ENCODE results near the gene C16orf82. TPM values are rescaled to one million over a fixed set of nuclear protein-coding genes. Genes with fewer than 3 reads are reported as not detected.

C16orf82 gene
- total RNA-seq: not detected

GRCh38 chr16:27066668-27067537 lies at the start of gene C16orf82:
Gene C16orf82, plus strand, starts transcription at chr16:27066927.
- 28 to 29% methylated on average over 7 to 22 of the region's 22 CpGs for WGBS, 2 donors
- no peak for DNase-seq
- ATAC-seq: no peak

DNA sequence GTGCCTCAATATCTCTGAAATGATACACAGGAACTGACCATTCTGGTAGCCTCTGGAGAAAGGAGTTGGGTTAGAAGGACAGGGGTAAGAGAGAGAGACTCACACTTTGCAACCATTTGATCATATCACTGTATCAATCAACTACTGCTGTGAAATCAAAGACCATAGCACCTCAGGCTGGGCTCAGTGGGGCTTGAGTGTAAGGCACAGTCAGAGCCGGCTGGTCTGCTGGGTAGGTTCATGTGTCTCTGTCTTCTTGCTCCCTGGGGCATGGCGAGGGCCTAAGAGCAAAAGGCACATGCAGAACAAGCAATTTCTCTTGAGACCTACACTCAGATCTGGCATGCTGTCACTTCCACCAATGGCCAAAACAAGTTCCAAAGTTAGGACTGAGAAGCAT lies 46.7 kb upstream of the C16orf82 start:
- WGBS, 2 donors: 40 to 65% methylated on average over 2 of the region's 2 CpGs
- no peak for DNase-seq
- H3K4me1 ChIP-seq: no peaks in the 10 kb centered on the region
- ATAC-seq: no peak
- no peak overlapping the region for H3K27ac ChIP-seq
- TF ChIP-seq CTCF (IDR thresholded peaks at IDR 0.05): no peak
- TF ChIP-seq POLR2A (IDR thresholded peaks at IDR 0.05): no peak
- H3K4me3 ChIP-seq: no peak overlapping the region
- no peaks in the 10 kb centered on the region for H3K27me3 ChIP-seq
- intact Hi-C loops (cut with DNase I): no loop called here
- no peaks in the 10 kb centered on the region for H3K9me3 ChIP-seq
- no peaks in the 10 kb centered on the region for H3K36me3 ChIP-seq (replicated peaks in 1 of 2; ENCODE audit: insufficient read depth in 1 of 2, low read depth in 2 of 2)

More at GRCh38 chr16:27066668-27067537, at the start of gene C16orf82:
- no peak for TF ChIP-seq CTCF (IDR thresholded peaks at IDR 0.05)
- TF ChIP-seq POLR2A (IDR thresholded peaks at IDR 0.05): no peak
- Histone ChIP-seq H3K27ac (no peak within 1 kb of the TSS), H3K9me3 (no peaks in the 10 kb centered on the region), H3K27me3 (no peaks in the 10 kb centered on the region), H3K4me3 (no peak within 1 kb of the TSS), H3K36me3 (replicated peaks in 1 of 2; ENCODE audit: insufficient read depth in 1 of 2, low read depth in 2 of 2) (no peaks in the 10 kb centered on the region), H3K4me1 (no peaks in the 10 kb centered on the region)
- intact Hi-C loops (cut with DNase I): no loop called here

DNA sequence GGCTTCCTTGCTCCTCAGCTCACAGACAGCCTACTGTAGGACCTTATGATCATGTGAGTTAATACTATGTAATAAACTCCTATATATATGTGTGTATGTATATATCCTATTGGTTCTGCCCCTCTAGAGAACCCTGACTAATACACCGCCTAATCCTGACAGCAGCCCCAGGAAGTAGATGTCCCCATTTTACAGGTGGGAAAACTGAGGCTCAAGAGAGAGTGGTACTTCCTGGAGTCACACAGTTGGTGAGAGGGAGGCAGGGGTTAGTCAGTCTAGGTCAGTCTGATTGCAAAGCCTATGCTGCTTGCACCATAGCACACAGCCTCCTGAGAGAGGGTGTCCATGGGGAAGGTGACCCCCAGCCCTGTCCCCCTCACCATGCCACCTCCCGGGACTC lies 42.7 kb upstream of the C16orf82 start:
- Histone ChIP-seq H3K4me1 (no peaks in the 10 kb centered on the region), H3K27me3 (no peaks in the 10 kb centered on the region), H3K9me3 (no peaks in the 10 kb centered on the region), H3K27ac (no peak overlapping the region), H3K4me3 (no peak overlapping the region), H3K36me3 (replicated peaks in 1 of 2; ENCODE audit: insufficient read depth in 1 of 2, low read depth in 2 of 2) (no peaks in the 10 kb centered on the region)
- TF ChIP-seq POLR2A (IDR thresholded peaks at IDR 0.05): no peak
- no peak for TF ChIP-seq CTCF (IDR thresholded peaks at IDR 0.05)
- intact Hi-C loops (cut with DNase I): no loop called here
- no peak for ATAC-seq
- DNase-seq: no peak
- WGBS, 2 donors: 69 to 71% methylated on average over 2 of the region's 2 CpGs

GRCh38 chr16:27025581-27025980 lies 41.1 kb upstream of the C16orf82 start:
- H3K27me3 ChIP-seq: no peaks in the 10 kb centered on the region
- no peaks in the 10 kb centered on the region for H3K36me3 ChIP-seq (replicated peaks in 1 of 2; ENCODE audit: insufficient read depth in 1 of 2, low read depth in 2 of 2)
- intact Hi-C loops (cut with DNase I): no loop called here
- H3K4me3 ChIP-seq: no peak overlapping the region
- H3K4me1 ChIP-seq: no peaks in the 10 kb centered on the region
- DNase-seq: no peak
- TF ChIP-seq CTCF (IDR thresholded peaks at IDR 0.05) (no peak), POLR2A (IDR thresholded peaks at IDR 0.05) (no peak)
- WGBS, 2 donors: 48 to 56% methylated on average over 5 to 6 of the region's 6 CpGs
- H3K9me3 ChIP-seq: no peaks in the 10 kb centered on the region
- ATAC-seq: no peak
- H3K27ac ChIP-seq: no peak overlapping the region

- H3K4me3 ChIP-seq: no peak overlapping the region
- 43 to 45% methylated on average over 7 of the region's 7 CpGs for WGBS, 2 donors
- intact Hi-C loops (cut with DNase I): no loop called here
- no peaks in the 10 kb centered on the region for H3K9me3 ChIP-seq
- TF ChIP-seq CTCF (IDR thresholded peaks at IDR 0.05) (no peak), POLR2A (IDR thresholded peaks at IDR 0.05) (no peak)
- H3K27me3 ChIP-seq: no peaks in the 10 kb centered on the region
- H3K27ac ChIP-seq: no peak overlapping the region
- no peaks in the 10 kb centered on the region for H3K36me3 ChIP-seq (replicated peaks in 1 of 2; ENCODE audit: insufficient read depth in 1 of 2, low read depth in 2 of 2)
- H3K4me1 ChIP-seq: no peaks in the 10 kb centered on the region
- ATAC-seq (no peak), DNase-seq (no peak)
Observed at GRCh38 chr16:27027971-27028370, 38.8 kb upstream of the C16orf82 start.
